DND-41 (cell line): ENCODE results near the gene CYP39A1.

Source experiments
- ATAC-seq: fragments of 200-7000 bp; cut with Tn5 transposase; 3 replicates; pipeline ENCODE4 v1.9.1; 2021; ENCODE audit warnings: low read depth; ENCODE audit not compliant: insufficient read depth
- DNase-seq: peaks from one replicate; pipeline ENCODE4 v3.0.0-alpha.2; 2020
- H2AFZ ChIP-seq: 2 replicates; pipeline ENCODE4 v1.6.0; 2012; ENCODE audit warnings: low read depth, low read length
- H3K27ac ChIP-seq: 2 replicates; pipeline ENCODE4 v1.5.1; 2012; ENCODE audit warnings: low read length, inconsistent platforms
- H3K27me3 ChIP-seq: fragments of 200-600 bp; sonication (generic); 2 replicates; pipeline ENCODE4 v1.6.0; 2012; ENCODE audit warnings: low read length, mild to moderate bottlenecking, inconsistent platforms; ENCODE audit not compliant: insufficient read depth, poor library complexity
- H3K36me3 ChIP-seq: 2 replicates; pipeline ENCODE4 v1.5.1; 2012; ENCODE audit warnings: low read length, inconsistent platforms; ENCODE audit not compliant: insufficient read depth
- H3K4me1 ChIP-seq: 2 replicates; pipeline ENCODE4 v1.5.1; 2012; ENCODE audit warnings: mild to moderate bottlenecking, low read length; ENCODE audit not compliant: insufficient read depth
- H3K4me2 ChIP-seq: 2 replicates; pipeline ENCODE4 v1.6.0; 2012; ENCODE audit warnings: mild to moderate bottlenecking, moderate library complexity, low read length, inconsistent platforms; ENCODE audit not compliant: insufficient read depth
- H3K4me3 ChIP-seq, 2 experiments: fragments of 200-600 bp in 1 of 2; shearing (Covaris generic) in 1 of 2; 2 replicates each; pipeline ENCODE4 v1.5.1; 2012 to 2016; ENCODE audit warnings: inconsistent platforms in 2 of 2, low read length in 2 of 2, mild to moderate bottlenecking in 2 of 2, low read depth in 1 of 2, moderate library complexity in 1 of 2
- H3K79me2 ChIP-seq: 2 replicates; pipeline ENCODE4 v1.6.0; 2012; ENCODE audit warnings: low read length, inconsistent platforms; ENCODE audit not compliant: insufficient read depth
- H3K9ac ChIP-seq: 2 replicates; pipeline ENCODE4 v1.6.0; 2012; ENCODE audit warnings: low read depth, mild to moderate bottlenecking, inconsistent platforms, low read length, moderate library complexity
- H3K9me3 ChIP-seq: 2 replicates; pipeline ENCODE4 v1.5.1; 2012; ENCODE audit warnings: low read length, moderate library complexity, mild to moderate bottlenecking, inconsistent platforms; ENCODE audit not compliant: insufficient read depth, severe bottlenecking
- H4K20me1 ChIP-seq: 2 replicates; pipeline ENCODE4 v1.6.0; 2012; ENCODE audit warnings: low read length; ENCODE audit not compliant: insufficient read depth
- CTCF ChIP-seq: IDR thresholded peaks from 2 replicates; pipeline ENCODE4 v1.5.1; 2012; ENCODE audit warnings: borderline replicate concordance, low read length, moderate library complexity, mild to moderate bottlenecking; ENCODE audit not compliant: poor library complexity, severe bottlenecking; ENCODE audit errors: extremely low read depth
- EZH2 ChIP-seq: IDR thresholded peaks from 3 replicates; pipeline ENCODE4 v1.6.1; 2012; ENCODE audit warnings: borderline replicate concordance, low read depth, mild to moderate bottlenecking, moderate library complexity, low read length, inconsistent platforms; ENCODE audit not compliant: severe bottlenecking

Gene CYP39A1

DNA sequence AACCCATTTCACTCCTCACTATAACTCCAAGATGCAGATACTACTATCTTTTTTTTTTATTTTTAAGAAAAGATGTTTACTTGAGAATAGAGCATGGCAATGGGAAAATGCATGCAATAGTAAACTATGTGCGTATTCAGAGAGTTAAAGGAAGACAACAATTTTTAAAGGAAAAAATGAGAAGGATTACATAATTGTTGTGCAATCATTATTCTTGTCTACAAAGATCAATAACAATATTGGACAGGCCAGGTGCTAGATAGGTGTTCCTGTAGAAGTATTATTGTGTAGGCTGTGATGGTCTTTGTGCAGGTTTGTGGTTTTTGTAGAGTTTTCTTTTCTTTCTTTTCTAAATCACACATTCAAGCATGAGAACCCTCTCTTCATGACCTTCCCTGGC is 20.6 kb downstream of the CYP39A1 start:
- no peak overlapping the region for H3K4me2 ChIP-seq
- no peaks in the 10 kb centered on the region for H3K9me3 ChIP-seq
- TF ChIP-seq EZH2: no peak
- no peak for TF ChIP-seq CTCF
- H3K9ac ChIP-seq: no peak overlapping the region
- H4K20me1 ChIP-seq: no peaks in the 10 kb centered on the region
- ATAC-seq: no peak
- H3K79me2 ChIP-seq: no peaks in the 10 kb centered on the region
- H3K4me1 ChIP-seq: no peaks in the 10 kb centered on the region
- H3K27me3 ChIP-seq: no peaks in the 10 kb centered on the region
- H3K4me3 ChIP-seq: no peak overlapping the region
- no peak overlapping the region for H2AFZ ChIP-seq
- no peak for DNase-seq
- H3K27ac ChIP-seq: no peak overlapping the region
- H3K36me3 ChIP-seq: no peaks in the 10 kb centered on the region

DNA sequence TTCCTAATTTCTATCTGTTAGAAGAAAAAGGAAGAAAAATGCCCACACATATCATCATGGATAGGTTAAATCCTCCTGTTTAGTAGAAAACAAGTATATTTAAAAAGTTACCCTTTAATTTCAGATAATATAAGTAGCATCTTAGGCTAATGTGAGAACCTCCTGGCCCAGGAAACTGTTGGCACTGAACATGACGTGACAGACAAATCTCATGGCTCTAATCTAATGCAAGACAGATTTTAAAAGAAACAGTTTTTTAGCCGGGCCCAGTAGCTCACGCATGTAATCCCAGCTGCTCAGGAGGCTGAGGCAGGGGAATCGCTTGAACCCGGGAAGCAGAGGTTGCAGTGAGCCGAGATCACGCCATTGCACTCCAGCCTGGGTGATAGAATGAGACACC is 22.9 kb downstream of the CYP39A1 start:
- TF ChIP-seq CTCF: no peak
- TF ChIP-seq EZH2: no peak
- no peaks in the 10 kb centered on the region for H3K9me3 ChIP-seq

DNA sequence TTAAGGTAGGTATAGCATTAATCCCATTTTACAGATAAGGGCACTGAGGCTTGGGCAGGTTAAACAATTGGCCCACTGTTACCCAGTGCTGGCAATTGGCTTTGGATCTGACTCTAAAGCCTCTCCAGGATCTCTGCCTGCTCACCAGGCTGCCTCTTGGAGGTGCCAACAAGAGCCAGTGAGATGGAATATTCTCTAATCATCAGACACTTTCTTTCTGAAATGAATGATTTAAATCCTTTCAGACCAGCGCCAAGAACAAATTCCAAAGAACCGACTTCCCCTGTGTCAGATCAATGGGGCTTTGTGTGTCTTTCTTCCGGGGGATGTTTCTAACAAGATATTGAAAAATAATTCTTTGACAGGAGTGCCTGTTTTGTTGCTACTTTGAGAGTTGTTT is 23.6 kb downstream of the CYP39A1 start:
- no peaks in the 10 kb centered on the region for H4K20me1 ChIP-seq
- no peak for TF ChIP-seq EZH2
- TF ChIP-seq CTCF: no peak
- H3K79me2 ChIP-seq: no peaks in the 10 kb centered on the region
- H3K36me3 ChIP-seq: no peaks in the 10 kb centered on the region
- no peak overlapping the region for H3K27ac ChIP-seq
- H3K4me3 ChIP-seq: no peak overlapping the region
- H3K9me3 ChIP-seq: no peaks in the 10 kb centered on the region
- no peaks in the 10 kb centered on the region for H3K4me1 ChIP-seq
- no peaks in the 10 kb centered on the region for H3K27me3 ChIP-seq
- ATAC-seq (no peak), DNase-seq (no peak)
- no peak overlapping the region for H3K4me2 ChIP-seq
- no peak overlapping the region for H3K9ac ChIP-seq
- no peak overlapping the region for H2AFZ ChIP-seq

More for the DNA sequence above, 22.9 kb downstream of the CYP39A1 start:
- Histone ChIP-seq H2AFZ (no peak overlapping the region), H3K79me2 (no peaks in the 10 kb centered on the region), H3K9ac (no peak overlapping the region), H3K4me1 (no peaks in the 10 kb centered on the region), H3K27me3 (no peaks in the 10 kb centered on the region), H3K36me3 (no peaks in the 10 kb centered on the region), H3K27ac (no peak overlapping the region), H4K20me1 (no peaks in the 10 kb centered on the region), H3K4me3 (no peak overlapping the region), H3K4me2 (no peak overlapping the region)
- ATAC-seq: no peak
- no peak for DNase-seq

DNA sequence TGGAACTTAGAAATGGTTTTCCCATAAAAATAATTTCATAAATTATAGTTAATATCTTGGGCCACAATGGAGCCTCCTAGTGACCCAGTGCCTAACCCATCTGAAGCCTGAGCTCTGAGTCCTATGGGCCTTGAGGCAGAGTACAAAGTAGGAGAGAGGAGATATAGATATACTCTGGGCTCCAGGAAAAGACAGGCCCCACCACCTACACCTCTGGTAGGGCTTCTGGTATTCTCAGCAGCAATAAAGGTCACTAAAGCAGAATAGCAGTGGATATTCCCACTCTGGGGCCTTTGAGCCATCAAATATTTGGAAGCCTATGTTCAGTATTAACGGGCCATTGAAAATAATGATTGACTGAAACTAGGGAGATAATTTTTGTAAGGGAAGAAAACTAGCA is 24.1 kb downstream of the CYP39A1 start:
- TF ChIP-seq EZH2 (no peak), CTCF (no peak)
- no peaks in the 10 kb centered on the region for H3K4me1 ChIP-seq
- H3K9ac ChIP-seq: no peak overlapping the region
- H3K79me2 ChIP-seq: no peaks in the 10 kb centered on the region
- no peaks in the 10 kb centered on the region for H3K36me3 ChIP-seq
- ATAC-seq: no peak
- no peak overlapping the region for H3K4me2 ChIP-seq
- no peaks in the 10 kb centered on the region for H3K27me3 ChIP-seq
- no peak overlapping the region for H3K4me3 ChIP-seq
- H4K20me1 ChIP-seq: no peaks in the 10 kb centered on the region
- no peak overlapping the region for H2AFZ ChIP-seq
- DNase-seq: no peak
- H3K9me3 ChIP-seq: no peaks in the 10 kb centered on the region
- H3K27ac ChIP-seq: no peak overlapping the region
